Neuron (in vitro differentiated cells): Measurements from ENCODE around the gene ADARB2.

Experiments used
- H2AFZ ChIP-seq: one replicate; pipeline ENCODE4 v1.6.1; 2013; ENCODE audit warnings: low read depth, mild to moderate bottlenecking, inconsistent platforms, low read length, moderate library complexity
- H3K27me3 ChIP-seq: one replicate; pipeline ENCODE4 v1.6.1; 2013; ENCODE audit warnings: low read length; ENCODE audit not compliant: insufficient read depth
- H3K36me3 ChIP-seq: one replicate; pipeline ENCODE4 v1.6.1; 2013; ENCODE audit warnings: low read length; ENCODE audit not compliant: insufficient read depth
- H3K4me1 ChIP-seq: one replicate; pipeline ENCODE4 v1.6.1; 2013; ENCODE audit warnings: low read length; ENCODE audit not compliant: insufficient read depth
- H3K4me3 ChIP-seq: 2 replicates; pipeline ENCODE4 v1.5.1; 2013; ENCODE audit warnings: mild to moderate bottlenecking, low read length, moderate library complexity
- H3K9me3 ChIP-seq: one replicate; pipeline ENCODE4 v1.6.1; 2013; ENCODE audit warnings: low read length

The ADARB2 gene

DNA sequence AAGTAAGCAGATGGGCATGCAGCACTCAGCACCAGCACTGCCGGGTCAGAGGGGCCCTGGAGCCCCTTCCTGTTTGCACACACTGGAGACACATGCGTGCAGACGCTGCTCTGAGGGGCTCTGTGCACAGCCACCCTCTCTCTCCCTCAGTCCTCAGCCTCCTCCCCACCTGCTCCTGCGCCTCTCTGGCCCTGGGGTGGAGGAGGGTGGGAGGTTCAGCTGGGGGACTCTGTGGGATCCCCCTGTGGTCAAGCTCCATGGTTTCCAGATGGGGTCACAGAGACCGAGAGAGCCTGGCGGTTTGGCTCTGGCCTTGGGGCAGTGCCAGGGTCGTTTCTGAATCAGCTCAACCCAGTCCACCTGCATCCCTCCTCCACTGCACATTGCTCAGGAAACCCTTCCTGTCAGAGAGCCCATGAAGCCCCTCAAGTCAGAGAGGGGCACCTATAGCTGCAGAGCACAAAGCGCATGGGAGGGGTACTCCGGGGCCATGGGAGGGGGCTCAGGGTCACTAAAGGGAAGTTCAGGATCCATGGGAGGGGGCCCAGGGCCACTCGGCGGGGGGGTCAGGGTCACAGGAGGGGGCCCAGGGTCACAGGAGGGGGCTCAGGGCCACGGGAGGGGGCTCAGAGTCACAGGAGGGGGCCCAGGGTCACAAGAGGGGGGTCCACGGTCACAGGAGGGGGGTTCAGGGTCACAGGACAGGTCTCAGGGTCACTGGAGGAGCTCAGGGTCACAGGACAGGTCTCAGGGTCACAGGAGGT, 161.7 kb downstream of the ADARB2 start:
- Histone ChIP-seq H2AFZ (no peak overlapping the region), H3K27me3 (no peaks in the 10 kb centered on the region), H3K36me3 (no peaks in the 10 kb centered on the region), H3K4me1 (no peaks in the 10 kb centered on the region), H3K4me3 (no peak overlapping the region), H3K9me3 (no peaks in the 10 kb centered on the region)

DNA sequence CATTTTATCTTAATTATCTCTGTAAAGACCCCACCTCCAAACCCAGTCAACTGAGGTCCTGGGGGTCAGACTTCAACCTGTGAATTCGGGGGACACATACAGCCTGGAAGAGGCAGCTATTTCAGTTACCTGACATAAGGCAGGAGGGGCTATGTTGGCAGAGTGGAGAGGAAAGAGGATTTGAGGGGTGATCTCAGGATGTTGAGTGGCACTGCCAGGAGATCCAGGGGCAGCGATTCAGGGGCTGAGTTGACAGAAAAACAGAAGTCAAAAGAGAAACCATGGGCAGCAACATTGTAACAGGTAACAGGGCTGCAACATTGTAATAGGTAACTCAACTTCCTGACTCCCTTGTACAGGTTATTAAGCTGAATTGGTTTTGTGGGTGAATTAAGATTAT, 162.6 kb downstream of the ADARB2 start:
- no peak overlapping the region for H2AFZ ChIP-seq
- H3K36me3 ChIP-seq = no peaks in the 10 kb centered on the region
- H3K9me3 ChIP-seq = no peaks in the 10 kb centered on the region
- H3K27me3 ChIP-seq = no peaks in the 10 kb centered on the region
- no peaks in the 10 kb centered on the region for H3K4me1 ChIP-seq
- H3K4me3 ChIP-seq = no peak overlapping the region

DNA sequence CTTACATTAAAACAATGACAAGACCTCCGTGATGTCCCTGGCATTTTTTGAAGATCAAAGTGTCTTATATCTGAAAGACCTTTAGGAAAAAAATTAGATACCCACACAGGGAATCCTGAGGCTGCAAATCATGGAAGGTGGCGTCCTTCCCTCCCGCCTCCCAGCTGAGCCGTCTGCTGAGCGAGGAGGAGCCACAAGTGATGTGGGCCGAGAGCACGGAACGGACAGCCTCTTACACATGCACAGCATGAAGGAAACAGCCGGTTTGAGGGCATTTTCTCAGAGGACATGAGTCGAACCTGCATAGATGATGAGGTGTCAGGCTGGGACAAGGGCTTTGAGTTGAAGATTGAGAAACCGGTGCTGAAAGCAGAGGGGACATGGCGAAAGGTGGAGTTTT, 163.3 kb downstream of the ADARB2 start:
- Histone ChIP-seq H3K4me3 (no peak overlapping the region), H3K36me3 (no peaks in the 10 kb centered on the region), H3K4me1 (no peaks in the 10 kb centered on the region), H3K9me3 (no peaks in the 10 kb centered on the region), H3K27me3 (no peaks in the 10 kb centered on the region), H2AFZ (no peak overlapping the region)

DNA sequence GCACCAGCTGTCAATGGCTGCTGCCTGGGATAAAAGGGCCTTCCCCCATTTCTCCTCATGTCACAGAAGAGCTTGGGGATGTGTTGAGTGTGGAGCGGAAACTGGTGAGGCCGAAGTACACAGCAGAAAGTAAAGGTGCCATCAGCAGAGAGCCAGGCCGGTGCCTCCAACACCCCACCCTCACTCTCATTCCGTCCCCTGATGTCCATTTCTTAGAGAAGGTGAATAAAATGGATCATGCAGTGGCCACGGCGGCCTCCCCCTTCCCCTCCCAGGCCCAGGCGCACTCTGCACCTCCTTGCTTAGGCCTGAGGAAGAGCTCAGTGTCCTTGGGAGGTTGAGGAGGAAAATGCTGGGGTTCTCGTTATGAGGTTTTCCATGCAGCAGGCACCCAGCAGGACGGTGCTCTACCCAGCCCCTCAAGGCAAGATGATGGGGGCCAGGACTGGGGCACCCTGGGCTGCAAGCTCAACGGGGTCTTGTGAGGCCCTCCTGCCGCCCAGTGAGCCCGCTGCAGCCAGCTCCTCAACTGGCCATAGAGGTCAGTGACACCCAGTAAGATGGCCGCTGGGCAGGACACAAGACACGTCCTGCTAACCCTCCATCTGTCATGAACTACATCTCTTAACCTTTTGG, 163.9 kb downstream of the ADARB2 start:
- no peak overlapping the region for H2AFZ ChIP-seq
- H3K27me3 ChIP-seq = no peaks in the 10 kb centered on the region
- no peaks in the 10 kb centered on the region for H3K36me3 ChIP-seq
- H3K9me3 ChIP-seq = no peaks in the 10 kb centered on the region
- no peaks in the 10 kb centered on the region for H3K4me1 ChIP-seq
- H3K4me3 ChIP-seq = no peak overlapping the region

DNA sequence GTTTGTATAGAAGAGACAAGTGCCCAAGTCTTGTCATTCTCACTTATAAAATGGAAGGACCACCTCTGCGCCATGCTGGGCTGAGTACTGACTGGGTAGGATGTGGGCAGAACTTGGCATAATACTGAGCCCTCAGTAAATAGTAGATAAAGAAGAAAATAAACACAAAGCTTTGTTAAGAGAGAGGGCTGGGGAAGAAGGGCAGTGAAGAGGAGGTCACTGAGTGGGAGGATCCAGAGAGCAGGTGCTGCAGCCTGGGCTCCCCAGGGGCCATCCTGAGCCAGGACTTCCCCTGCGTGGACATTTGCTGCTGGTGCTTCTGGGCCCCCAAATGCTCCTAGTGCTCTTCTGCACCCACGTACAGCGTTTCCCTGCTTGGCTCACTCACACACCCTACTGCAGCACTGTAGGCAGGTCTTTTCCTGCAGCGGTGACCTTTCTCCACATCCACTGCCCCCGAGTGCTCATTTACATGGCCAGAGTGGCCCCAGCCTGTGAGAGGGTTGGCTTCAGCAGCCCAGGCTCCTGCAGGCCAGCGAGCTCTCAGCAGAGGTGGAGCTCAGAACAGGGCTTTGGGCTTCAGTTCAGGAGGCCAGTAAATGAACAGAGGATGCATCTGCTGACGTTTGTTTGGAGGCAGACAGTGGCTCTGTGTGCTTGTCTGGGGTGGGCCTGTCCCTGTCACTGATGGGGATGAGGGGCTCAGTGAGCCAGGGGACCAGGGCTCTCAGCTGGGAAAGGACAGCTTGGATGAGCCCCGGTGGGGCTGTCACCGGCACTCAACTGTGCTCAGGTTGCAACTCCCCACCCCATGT, 164.6 kb downstream of the ADARB2 start:
- Histone ChIP-seq H2AFZ (no peak overlapping the region), H3K9me3 (no peaks in the 10 kb centered on the region), H3K4me3 (no peak overlapping the region), H3K36me3 (no peaks in the 10 kb centered on the region), H3K4me1 (no peaks in the 10 kb centered on the region), H3K27me3 (no peaks in the 10 kb centered on the region)

DNA sequence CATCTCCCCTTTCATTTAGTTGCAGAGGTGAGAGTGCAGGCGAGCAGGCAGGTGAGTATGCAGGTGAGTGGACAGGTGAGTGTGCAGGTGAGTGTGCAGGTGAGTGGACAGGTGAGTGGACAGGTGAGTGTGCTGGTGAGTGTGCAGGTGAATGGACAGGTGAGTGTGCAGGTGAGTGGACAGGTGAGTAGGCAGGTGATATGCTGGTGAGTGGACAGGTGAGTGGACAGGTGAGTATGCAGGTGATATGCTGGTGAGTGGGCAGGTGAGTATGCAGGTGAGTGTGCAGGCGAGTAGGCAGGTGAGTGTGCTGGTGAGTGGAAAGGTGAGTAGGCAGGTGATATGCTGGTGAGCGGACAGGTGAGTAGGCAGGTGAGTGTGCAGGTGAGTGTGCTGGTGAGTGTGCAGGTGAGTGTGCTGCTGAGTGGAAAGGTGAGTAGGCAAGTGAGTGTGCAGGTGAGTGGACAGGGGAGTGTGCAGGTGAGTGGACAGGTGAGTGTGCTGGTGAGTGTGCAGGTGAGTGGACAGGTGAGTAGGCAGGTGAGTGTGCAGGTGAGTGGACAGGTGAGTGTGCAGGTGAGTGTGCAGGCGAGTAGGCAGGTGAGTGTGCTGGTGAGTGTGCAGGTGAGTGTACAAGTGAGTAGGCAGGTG, 165.6 kb downstream of the ADARB2 start:
- Histone ChIP-seq H3K4me1 (no peaks in the 10 kb centered on the region), H3K27me3 (no peaks in the 10 kb centered on the region), H3K36me3 (no peaks in the 10 kb centered on the region), H3K4me3 (no peak overlapping the region), H2AFZ (no peak overlapping the region), H3K9me3 (no peaks in the 10 kb centered on the region)

DNA sequence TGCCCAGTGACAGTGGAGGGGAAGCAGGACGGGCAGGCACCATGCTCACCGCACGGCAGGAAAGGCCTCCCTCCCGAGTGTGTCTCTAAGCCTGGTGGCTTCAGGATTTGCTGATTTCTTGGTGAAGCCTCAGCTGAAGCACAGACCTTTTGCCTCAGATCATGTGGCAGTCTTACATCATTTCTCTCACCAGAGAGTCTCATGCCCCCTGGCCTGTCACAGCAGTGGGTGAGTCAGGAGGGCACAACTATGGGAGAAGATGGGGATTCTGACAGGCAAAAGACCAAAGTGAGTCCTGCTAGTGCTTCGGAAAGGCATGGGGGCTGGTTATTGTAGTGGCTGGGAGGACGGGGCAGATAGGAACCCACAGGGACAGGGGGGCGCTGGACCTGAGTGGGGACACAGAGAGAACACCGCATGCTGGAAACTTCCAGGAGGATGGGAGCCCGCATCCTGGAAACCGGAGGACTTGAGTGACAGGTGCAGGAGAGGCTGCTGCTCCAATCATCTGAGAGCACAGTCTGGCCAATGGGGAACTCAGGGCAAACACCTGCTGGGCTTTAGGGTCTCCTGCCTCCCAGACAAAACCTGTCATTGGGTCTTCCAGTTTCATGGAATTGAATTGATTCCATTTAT, 166.8 kb downstream of the ADARB2 start:
- H3K4me3 ChIP-seq = no peak overlapping the region
- no peaks in the 10 kb centered on the region for H3K27me3 ChIP-seq
- no peak overlapping the region for H2AFZ ChIP-seq
- no peaks in the 10 kb centered on the region for H3K36me3 ChIP-seq
- no peaks in the 10 kb centered on the region for H3K9me3 ChIP-seq
- H3K4me1 ChIP-seq = no peaks in the 10 kb centered on the region

DNA sequence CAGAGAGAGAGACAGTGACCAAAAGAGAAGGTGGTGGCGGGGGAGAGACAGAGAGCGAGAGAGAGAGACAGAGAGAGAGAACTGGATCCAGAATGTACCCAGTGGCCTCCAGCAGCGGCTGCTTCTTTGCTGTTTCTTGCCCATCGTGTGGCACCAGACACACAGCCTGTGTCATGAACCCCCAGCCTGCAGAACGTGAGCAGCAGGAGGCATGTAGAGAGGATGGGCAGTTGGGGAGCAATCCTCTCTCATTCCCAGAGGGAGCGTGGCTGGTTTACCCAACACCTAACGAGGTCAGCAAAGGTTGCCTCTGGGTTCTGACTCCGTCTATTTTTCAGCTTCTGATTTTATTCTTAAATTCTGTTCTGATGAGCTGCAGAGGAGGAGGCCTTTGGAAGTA, 168.1 kb downstream of the ADARB2 start:
- Histone ChIP-seq H3K36me3 (no peaks in the 10 kb centered on the region), H3K27me3 (no peaks in the 10 kb centered on the region), H3K4me1 (no peaks in the 10 kb centered on the region), H2AFZ (no peak overlapping the region), H3K4me3 (no peak overlapping the region), H3K9me3 (no peaks in the 10 kb centered on the region)

DNA sequence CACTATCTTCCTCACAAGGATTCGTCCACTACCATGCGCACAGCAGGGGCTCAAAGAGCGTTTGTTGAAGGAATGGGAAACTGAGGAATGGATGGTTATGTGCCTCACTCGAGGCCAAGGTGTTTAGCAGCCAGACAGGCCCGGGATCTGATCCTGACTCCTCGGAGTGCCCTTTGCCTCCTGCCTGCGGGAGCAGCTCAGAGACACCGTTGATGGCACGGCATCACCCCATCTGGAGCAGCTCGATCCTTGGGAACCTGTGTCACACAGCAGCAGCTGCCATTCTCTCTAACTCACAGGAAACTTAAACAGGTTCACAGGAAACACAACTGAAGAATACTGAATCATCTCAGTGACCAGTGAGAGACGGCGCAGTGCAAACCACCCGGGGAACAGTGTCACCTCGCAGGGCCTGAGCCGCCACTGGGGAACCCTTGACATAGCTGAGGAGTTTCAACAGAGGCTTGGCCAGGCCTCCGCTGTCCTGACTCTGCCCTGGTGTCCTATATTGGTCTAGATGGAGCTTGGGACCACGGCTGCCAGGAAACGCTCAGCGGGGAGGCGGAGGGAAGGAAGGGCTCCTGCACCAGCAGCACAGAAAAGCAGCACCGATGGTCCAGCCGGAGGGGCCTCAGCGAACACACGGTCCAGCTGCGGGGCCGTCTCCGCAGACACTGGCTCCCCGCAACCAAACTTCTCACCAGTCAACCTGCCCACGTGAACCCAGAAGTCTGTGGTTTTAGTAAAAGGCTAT, 169.4 kb downstream of the ADARB2 start:
- Histone ChIP-seq H3K4me3 (no peak overlapping the region), H3K9me3 (no peaks in the 10 kb centered on the region), H3K4me1 (no peaks in the 10 kb centered on the region), H3K27me3 (no peaks in the 10 kb centered on the region), H2AFZ (no peak overlapping the region), H3K36me3 (no peaks in the 10 kb centered on the region)

DNA sequence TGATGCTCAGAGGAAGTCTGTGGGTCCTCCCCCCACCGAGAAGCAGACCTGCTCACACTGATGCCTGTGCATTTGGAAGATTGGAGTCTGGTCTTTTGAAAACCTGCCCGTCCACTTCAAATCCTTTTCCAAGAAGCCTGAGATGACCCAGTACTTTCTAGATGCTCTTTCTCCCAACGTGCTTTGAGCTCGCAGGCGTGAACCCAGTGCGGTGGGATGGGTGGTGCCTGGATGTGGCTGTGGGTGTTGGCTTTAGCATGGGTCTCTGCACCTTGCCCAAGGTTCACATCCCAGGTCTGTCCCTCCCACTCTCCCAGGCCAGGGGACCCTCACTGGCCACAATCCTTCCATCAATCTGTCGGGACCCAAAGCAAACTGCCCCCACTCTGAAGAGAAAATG, 170.2 kb downstream of the ADARB2 start:
- Histone ChIP-seq H3K27me3 (no peaks in the 10 kb centered on the region), H3K4me3 (no peak overlapping the region), H3K36me3 (no peaks in the 10 kb centered on the region), H2AFZ (no peak overlapping the region), H3K9me3 (no peaks in the 10 kb centered on the region), H3K4me1 (no peaks in the 10 kb centered on the region)

DNA sequence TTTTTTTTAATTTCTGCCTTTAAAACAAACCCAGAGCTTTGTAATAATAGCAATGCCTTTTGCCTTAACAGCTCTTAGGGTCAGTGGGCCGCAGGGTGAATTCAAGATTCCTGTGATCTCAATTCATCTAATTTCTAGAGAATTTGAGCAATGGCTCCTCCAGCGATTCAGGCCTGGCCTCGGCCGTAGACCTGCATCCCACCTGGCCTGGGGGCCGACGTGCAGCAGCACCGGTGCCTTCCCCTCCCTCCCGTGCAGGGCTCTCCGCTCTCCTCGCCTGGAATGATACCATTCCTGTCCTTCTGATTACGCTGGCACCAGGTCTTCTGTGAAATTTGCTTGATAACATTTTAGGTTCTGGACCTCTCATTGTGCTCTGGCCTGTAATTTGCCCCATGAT, 172.5 kb downstream of the ADARB2 start:
- no peaks in the 10 kb centered on the region for H3K36me3 ChIP-seq
- no peaks in the 10 kb centered on the region for H3K4me1 ChIP-seq

DNA sequence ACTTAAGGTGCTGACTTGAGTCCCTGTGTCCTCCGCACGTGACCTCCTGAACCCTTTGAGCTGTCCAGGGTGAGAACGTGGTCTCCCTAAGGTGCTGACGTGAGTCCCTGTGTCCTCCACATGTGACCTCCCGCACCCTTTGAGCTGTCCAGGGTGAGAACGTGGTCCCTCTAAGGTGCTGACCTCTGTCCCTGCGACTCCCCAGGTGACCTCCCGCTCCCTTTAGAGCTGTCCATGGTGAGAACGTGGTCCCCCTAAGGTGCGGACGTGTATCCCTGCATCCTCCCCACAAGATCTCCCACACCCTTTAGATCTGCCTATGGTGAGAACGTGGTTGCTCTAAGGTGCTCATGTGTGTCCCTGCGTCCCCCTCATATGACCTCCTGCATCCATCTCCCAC, 174.3 kb downstream of the ADARB2 start:
- Histone ChIP-seq H3K9me3 (no peaks in the 10 kb centered on the region), H3K27me3 (no peaks in the 10 kb centered on the region), H3K36me3 (no peaks in the 10 kb centered on the region), H2AFZ (no peak overlapping the region), H3K4me1 (no peaks in the 10 kb centered on the region), H3K4me3 (no peak overlapping the region)

More for the DNA sequence above, 172.5 kb downstream of the ADARB2 start:
- Histone ChIP-seq H3K9me3 (no peaks in the 10 kb centered on the region), H2AFZ (no peak overlapping the region), H3K27me3 (no peaks in the 10 kb centered on the region), H3K4me3 (no peak overlapping the region)
